Transverse colon (tissue), 4 donors: ENCODE data around the gene IFI44. TPM values are rescaled to one million over a fixed set of nuclear protein-coding genes. Genes with fewer than 3 reads are reported as not detected.

Experiments
- DNase-seq: peaks from one replicate; pipeline ENCODE4 v3.0.0-alpha.2; 2019
- H3K27ac ChIP-seq, 4 donors: fragments of 200-600 bp; sonication (generic); 2 replicates each; pipeline ENCODE4 v1.5.1; 2016 to 2018; ENCODE audit warnings: inconsistent platforms in 4 of 4
- H3K27me3 ChIP-seq: fragments of 200-600 bp; sonication (generic); 2 replicates; pipeline ENCODE4 v1.5.1; 2017; ENCODE audit warnings: inconsistent platforms
- H3K36me3 ChIP-seq, 4 donors: fragments of 200-600 bp; sonication (generic); 2 replicates each; pipeline ENCODE4 v1.5.1; 2017 to 2019; ENCODE audit warnings: inconsistent platforms in 4 of 4
- H3K4me1 ChIP-seq, 4 donors: fragments of 200-600 bp; sonication (generic); 2 replicates each; pipeline ENCODE4 v1.5.1; 2017 to 2020; ENCODE audit warnings: inconsistent platforms in 4 of 4
- H3K4me3 ChIP-seq, 4 donors: fragments of 200-600 bp; sonication (generic); 1 replicate in 1 of 4; 2 replicates in 3 of 4; pipeline versions ENCODE4 v1.5.1 to v1.6.1; 2017 to 2019; ENCODE audit warnings: inconsistent platforms in 4 of 4
- H3K9me3 ChIP-seq, 2 donors: fragments of 200-600 bp; sonication (generic); 2 replicates each; pipeline ENCODE4 v1.5.1; 2017 to 2019; ENCODE audit warnings: inconsistent platforms in 2 of 2
- EP300 ChIP-seq: sonication (generic); formaldehyde crosslinking; IDR thresholded peaks from one replicate; pipeline ENCODE4 v1.6.1; 2017; ENCODE audit warnings: antibody characterized with exemption, low read depth
- POLR2A ChIP-seq: fragments of 450-650 bp; IDR thresholded peaks from one replicate; pipeline ENCODE4 v1.6.1; 2016; ENCODE audit warnings: antibody characterized with exemption, mild to moderate bottlenecking, moderate library complexity
- POLR2AphosphoS5 ChIP-seq, 3 donors: sonication (generic); formaldehyde crosslinking; IDR thresholded peaks; one replicate each; pipeline ENCODE4 v1.6.1; 2016; ENCODE audit warnings: antibody characterized with exemption in 3 of 3
- WGBS, 2 donors: methylation state at CpG; one replicate each; pipeline ENCODE4 v1.1.5; 2018; ENCODE audit warnings: low coverage in 1 of 2; 5-methylcytosine and 5-hydroxymethylcytosine counted together
- in situ Hi-C, 4 donors: fragments of 200-750 bp; cut with MboI; loops; one replicate each; pipeline versions ENCODE4 v1.15.0 to v1.15.1; 2017; ENCODE audit warnings: low sequenced_read_pairs in 3 of 4, low pct_ligation_motif_present in 1 of 4, low pct_unique_long_range_greater_than_20kb in 1 of 4
- intact Hi-C: fragments of 100-400 bp; cut with DNase I; formaldehyde crosslinking; loops from one replicate; pipeline ENCODE4 v1.15.1; 2023; ENCODE audit warnings: low total_unique reads
- total RNA-seq, 4 donors: library from RNA; depleted of rRNA; stranded (reverse); fragments of >200 nt; gene quantifications; one replicate each; pipeline ENCODE4 v1.1.0, GENCODE V29; 2016
- TF ChIP-seq, protein P1 (sequence below), 5 experiments: fragments of 200-600 bp in 3 of 5; fragments of 450-650 bp in 2 of 5; sonication (generic) in 3 of 5; IDR thresholded peaks; 1 replicate in 2 of 5; 2 replicates in 3 of 5; pipeline ENCODE4 v1.5.1; 2016 to 2017; ENCODE audit warnings: antibody characterized with exemption in 5 of 5, inconsistent platforms in 3 of 5, mild to moderate bottlenecking in 2 of 5, moderate library complexity in 1 of 5

Gene IFI44
- total RNA-seq, 4 donors from 2014 or later = 5.9 to 9.7 TPM; not detected in 2

DNA sequence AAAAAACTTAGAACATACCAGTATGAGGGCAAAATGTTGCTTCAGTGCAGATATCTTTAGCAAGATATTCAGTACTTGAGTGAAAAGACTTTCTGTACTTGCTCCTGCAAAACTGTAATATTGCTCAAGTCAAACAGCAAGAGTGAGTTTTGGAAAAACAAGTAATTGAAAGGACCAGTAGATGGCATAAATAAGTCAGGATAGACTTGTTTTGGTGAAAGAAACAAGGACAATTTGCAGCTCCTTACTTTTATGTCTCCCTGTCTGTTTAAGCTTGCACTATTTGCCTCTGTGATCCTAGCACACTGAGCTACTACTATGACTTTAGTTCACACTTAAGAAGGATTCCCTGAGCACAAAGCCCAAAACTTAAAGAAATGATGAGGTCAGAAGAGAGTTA is 39.1 kb downstream of the IFI44 start:
- Histone ChIP-seq H3K9me3 (no peaks in the 10 kb centered on the region), H3K27ac (no peak overlapping the region), H3K4me1 (no peaks in the 10 kb centered on the region), H3K36me3 (no peaks in the 10 kb centered on the region), H3K27me3 (no peaks in the 10 kb centered on the region), H3K4me3 (no peak overlapping the region)
- DNase-seq = no peak
- in situ Hi-C loops = loop anchor here in 2 of 4 donors (10.0 kb wide), 2 partner anchors 84 to 544 kb away; no protein-coding TSS in a partner anchor
- TF ChIP-seq EP300 = no peak
- TF ChIP-seq POLR2A = no peak
- TF ChIP-seq, protein P1, sequence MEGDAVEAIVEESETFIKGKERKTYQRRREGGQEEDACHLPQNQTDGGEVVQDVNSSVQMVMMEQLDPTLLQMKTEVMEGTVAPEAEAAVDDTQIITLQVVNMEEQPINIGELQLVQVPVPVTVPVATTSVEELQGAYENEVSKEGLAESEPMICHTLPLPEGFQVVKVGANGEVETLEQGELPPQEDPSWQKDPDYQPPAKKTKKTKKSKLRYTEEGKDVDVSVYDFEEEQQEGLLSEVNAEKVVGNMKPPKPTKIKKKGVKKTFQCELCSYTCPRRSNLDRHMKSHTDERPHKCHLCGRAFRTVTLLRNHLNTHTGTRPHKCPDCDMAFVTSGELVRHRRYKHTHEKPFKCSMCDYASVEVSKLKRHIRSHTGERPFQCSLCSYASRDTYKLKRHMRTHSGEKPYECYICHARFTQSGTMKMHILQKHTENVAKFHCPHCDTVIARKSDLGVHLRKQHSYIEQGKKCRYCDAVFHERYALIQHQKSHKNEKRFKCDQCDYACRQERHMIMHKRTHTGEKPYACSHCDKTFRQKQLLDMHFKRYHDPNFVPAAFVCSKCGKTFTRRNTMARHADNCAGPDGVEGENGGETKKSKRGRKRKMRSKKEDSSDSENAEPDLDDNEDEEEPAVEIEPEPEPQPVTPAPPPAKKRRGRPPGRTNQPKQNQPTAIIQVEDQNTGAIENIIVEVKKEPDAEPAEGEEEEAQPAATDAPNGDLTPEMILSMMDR (IDR thresholded peaks at IDR 0.05) = no peak
- TF ChIP-seq POLR2AphosphoS5 (IDR thresholded peaks at IDR 0.05) = no peak
- intact Hi-C loops = loop anchor here (10.0 kb wide), 1 partner anchor 544 kb away; no protein-coding TSS in a partner anchor

DNA sequence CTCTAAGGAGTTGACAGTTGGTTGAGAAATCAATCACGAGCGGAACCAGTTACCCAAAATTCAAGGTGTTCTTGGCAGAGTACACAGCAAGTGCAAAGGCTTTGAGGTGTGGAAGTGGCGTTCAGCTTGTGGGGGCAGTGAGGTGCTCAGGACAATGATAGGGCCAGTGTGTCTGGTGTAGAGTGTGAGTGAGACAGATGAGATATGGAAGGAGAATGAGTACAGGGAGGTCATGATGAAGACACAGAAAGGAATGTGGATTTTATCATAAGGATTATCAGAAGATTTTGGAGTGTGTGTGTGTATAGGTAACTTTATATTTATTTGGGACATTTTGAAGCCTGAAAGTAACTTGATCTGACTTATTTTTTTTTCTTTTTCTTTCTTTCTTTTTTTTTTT is 40.9 kb downstream of the IFI44 start:
- no peaks in the 10 kb centered on the region for H3K27me3 ChIP-seq
- no peaks in the 10 kb centered on the region for H3K36me3 ChIP-seq
- WGBS, 2 donors = 68 to 91% methylated on average over 3 of the region's 3 CpGs
- no peak overlapping the region for H3K27ac ChIP-seq
- in situ Hi-C loops (no loop called here), intact Hi-C loops (no loop called here)
- no peaks in the 10 kb centered on the region for H3K9me3 ChIP-seq
- H3K4me1 ChIP-seq = no peaks in the 10 kb centered on the region
- TF ChIP-seq EP300 = no peak
- TF ChIP-seq POLR2A = no peak
- TF ChIP-seq, protein P1 (IDR thresholded peaks at IDR 0.05) = no peak
- TF ChIP-seq POLR2AphosphoS5 (IDR thresholded peaks at IDR 0.05) = no peak
- no peak overlapping the region for H3K4me3 ChIP-seq
- no peak for DNase-seq

DNA sequence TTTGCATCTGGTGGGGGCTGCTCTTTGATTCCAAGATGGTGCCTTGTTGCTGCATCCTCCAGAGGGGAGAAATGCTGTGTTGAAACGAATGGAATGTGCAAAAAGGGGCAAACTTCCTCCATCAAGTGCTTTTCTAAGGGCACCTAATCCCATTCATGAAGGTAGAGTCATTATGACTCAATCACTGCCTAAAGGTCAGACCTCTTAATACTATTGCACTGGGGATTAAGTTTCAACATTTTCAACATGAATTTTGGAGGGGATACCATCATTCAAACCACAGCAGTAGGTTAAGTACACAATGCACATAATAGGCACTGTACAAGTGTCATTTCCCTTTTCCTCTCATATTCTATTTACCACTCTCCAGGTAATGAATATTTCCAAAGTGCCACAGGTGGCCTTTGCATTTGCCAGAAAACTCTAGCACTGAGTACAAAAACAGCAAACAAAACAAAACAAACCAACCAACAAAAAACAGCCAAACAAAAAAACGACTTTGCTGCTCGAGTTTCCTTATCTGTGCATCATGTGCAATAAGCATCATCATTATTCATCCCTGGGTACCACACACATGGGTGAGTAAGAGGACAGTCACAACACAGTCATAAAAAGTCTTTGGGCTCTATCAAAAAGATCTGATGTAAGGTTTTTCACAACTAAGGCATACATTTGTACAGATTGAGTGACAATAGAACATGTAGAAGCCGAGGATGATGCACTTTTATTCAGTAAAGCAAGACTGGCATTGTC is 42.5 kb downstream of the IFI44 start:
- no peak for DNase-seq
- Histone ChIP-seq H3K4me1 (no peaks in the 10 kb centered on the region), H3K36me3 (no peaks in the 10 kb centered on the region), H3K9me3 (no peaks in the 10 kb centered on the region), H3K27ac (no peak overlapping the region), H3K27me3 (no peaks in the 10 kb centered on the region), H3K4me3 (no peak overlapping the region)
- 38 to 47% methylated on average over 4 of the region's 4 CpGs for WGBS, 2 donors
- TF ChIP-seq EP300 (no peak), POLR2AphosphoS5 (IDR thresholded peaks at IDR 0.05) (no peak)
- in situ Hi-C loops (no loop called here), intact Hi-C loops (no loop called here)

DNA sequence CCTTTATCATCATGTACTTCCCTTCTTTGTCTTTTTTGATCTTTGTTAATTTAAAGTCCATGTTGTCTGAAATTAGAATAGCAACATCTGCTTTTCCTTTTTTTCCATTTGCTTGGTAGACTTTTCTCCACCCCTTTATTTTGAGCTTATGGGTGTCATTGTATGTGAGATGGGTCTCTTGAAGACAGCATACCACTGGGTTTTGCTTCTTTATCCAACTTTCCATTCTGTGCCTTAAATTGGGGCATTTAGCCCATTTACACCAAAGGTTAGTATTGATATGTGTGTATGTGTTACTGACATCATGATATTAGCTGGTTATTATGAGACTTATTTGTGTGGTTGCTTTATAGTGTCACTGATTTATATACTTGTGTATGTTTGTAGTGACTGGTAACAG is 50.2 kb downstream of the IFI44 start:
- Histone ChIP-seq H3K4me1 (no peaks in the 10 kb centered on the region), H3K27me3 (no peaks in the 10 kb centered on the region), H3K27ac (no peak overlapping the region), H3K36me3 (no peaks in the 10 kb centered on the region), H3K4me3 (no peak overlapping the region), H3K9me3 (no peaks in the 10 kb centered on the region)
- TF ChIP-seq POLR2AphosphoS5 (IDR thresholded peaks at IDR 0.05) (no peak), EP300 (no peak), POLR2A (no peak)
- TF ChIP-seq, protein P1 (IDR thresholded peaks at IDR 0.05) = no peak
- in situ Hi-C loops (no loop called here), intact Hi-C loops (no loop called here)
- no peak for DNase-seq

DNA sequence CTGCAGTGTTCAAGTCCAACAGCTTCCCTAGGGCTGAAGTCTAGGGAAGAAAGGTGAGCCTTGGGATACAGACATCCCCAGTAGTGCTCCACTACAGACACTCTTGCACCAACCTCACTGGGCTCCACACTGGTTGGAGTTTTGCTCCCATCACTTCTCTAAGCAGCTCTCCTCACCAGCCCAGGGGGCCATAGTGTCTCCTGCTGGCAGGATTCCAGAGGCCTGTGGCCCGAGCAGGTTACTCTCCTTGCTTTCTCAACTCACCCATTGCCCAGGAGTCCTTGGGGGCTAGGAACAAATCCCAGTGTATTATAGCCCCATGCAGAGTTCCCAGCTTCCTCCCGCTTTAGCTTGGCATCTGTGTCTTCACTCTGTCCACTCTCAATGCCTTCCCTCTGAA is 52.8 kb downstream of the IFI44 start:
- TF ChIP-seq, protein P1 (IDR thresholded peaks at IDR 0.05) = no peak
- TF ChIP-seq EP300 = no peak
- TF ChIP-seq POLR2AphosphoS5 (IDR thresholded peaks at IDR 0.05) = no peak
- TF ChIP-seq POLR2A = no peak
- in situ Hi-C loops = no loop called here
- WGBS, 2 donors = 66% methylated on average over 2 of the region's 2 CpGs; no CpG with 5 or more reads in 1 of the 2 donors

More for the DNA sequence above, 52.8 kb downstream of the IFI44 start:
- no peak overlapping the region for H3K27ac ChIP-seq
- intact Hi-C loops = no loop called here
- H3K4me1 ChIP-seq = no peaks in the 10 kb centered on the region
- no peaks in the 10 kb centered on the region for H3K36me3 ChIP-seq
- DNase-seq = no peak
- no peak overlapping the region for H3K4me3 ChIP-seq
- H3K9me3 ChIP-seq = no peaks in the 10 kb centered on the region
- H3K27me3 ChIP-seq = no peaks in the 10 kb centered on the region
